ENCODE results near the gene EIF2A.
"Not testable (repeated sequence)": the region's sequence is repeated elsewhere in the genome, so short reads cannot be mapped to it uniquely, and the experiment has no call there.

Gene EIF2A

DNA sequence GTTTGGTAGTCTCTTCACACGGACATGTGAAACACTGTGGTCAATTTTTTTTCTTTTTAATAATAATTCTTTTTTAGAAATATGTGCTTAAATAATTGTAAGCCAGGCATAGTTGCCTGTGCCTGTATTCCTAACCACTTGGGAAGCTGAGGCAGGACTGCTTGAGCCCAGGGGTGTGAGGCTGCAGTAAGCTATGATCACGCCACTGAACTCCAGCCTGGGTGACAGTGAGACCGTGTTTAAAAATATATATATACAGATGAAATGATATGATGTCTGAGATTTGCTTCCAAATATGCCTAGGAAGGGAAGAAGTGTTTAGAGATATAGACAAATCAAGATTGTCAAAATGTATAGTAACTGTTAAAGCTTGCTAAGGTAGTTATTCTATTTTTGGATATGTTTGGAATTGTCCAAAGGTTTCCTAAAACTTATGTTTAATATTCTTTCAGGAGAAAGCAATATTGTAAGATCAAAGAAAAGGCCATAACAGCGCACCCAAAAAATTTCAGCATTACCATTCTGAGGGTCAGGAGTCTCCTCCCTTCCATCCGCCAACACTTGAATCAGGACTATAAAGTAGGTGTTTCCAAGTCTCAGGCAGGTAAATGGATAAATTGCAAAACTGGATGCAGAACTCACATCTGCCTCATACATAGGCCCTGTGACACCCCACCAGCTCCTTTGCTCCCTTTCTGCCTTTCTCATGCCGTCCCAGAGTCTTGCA is 56.0 kb downstream of the EIF2A start:
- no peak for DNase-seq (ENCODE audit: low spot score)

DNA sequence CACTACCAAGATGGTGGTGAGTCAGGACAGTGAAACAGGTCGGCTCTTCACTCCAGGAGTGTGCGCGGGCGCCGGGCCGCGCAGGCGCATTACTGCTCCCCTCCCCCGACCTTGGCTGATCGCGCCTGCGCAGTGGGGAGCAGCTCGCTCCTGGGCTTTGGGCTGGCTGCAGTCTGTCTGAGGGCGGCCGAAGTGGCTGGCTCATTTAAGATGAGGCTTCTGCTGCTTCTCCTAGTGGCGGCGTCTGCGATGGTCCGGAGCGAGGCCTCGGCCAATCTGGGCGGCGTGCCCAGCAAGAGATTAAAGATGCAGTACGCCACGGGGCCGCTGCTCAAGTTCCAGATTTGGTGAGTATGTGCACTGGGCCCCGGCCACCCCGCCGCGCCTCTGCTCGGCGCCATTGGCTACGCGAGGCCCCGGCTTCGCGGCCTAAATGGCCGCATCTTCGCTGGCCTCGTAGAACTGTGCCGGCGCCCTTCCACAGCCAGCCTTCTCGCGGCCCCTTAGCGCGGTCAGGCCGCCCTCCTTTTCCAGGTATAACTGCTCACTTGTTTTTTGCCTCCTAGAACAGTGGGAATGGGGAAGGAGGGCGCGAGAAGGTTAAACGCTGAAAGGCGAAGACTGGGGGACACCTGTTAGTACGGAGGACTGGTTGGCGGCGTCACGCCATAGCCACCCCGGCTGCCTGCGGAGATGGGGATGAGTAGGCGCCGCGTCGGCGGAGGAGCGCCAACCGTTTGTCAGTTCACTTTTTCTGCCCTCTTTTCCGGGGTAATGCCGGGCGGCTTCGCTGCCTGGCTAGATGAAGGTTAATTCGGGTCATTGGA is 56.8 kb downstream of the EIF2A start, which contains the start of gene SELENOT:
Gene SELENOT (plus strand): TSS at position 169 of the 827 bp plus-strand sequence. CDS start 42 bp downstream, at position 211.
- DNase-seq (ENCODE audit: low spot score): peak; percentile 97

- DNase-seq (ENCODE audit: low spot score): no peak
These were observed 57.4 kb downstream of the EIF2A start for GRCh38 chr3:150603980-150604319.

DNA sequence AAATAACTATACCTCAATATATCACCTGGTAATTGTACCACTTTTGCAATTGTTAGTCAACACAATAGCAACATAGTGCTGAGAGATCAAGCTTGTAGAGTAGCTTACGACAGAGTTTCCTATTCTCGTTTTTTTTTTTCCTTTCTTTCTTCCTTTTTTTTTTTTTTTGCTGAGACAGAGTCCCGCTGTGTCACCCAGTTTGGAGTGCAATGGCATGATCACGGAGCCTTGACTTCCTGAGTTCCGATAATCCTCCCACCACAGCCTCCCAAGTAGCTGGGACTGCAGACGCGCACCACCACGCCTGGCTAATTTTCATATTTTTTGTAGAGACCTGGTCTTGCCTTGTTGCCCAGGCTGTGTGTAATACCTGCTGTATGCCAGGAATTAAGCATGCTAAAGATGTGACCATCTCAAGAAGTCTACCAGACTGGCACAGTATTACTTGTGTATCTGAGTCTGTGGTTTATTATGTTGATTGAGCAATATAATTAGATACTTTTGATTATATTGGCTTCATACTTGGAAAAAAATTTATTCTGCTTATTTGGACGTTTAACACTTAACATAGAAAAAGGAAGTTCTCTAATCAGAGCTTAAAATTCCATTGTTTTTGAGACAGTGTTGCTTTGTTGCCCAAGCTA is 59.5 kb downstream of the EIF2A start:
- DNase-seq (ENCODE audit: low spot score): no peak

DNA sequence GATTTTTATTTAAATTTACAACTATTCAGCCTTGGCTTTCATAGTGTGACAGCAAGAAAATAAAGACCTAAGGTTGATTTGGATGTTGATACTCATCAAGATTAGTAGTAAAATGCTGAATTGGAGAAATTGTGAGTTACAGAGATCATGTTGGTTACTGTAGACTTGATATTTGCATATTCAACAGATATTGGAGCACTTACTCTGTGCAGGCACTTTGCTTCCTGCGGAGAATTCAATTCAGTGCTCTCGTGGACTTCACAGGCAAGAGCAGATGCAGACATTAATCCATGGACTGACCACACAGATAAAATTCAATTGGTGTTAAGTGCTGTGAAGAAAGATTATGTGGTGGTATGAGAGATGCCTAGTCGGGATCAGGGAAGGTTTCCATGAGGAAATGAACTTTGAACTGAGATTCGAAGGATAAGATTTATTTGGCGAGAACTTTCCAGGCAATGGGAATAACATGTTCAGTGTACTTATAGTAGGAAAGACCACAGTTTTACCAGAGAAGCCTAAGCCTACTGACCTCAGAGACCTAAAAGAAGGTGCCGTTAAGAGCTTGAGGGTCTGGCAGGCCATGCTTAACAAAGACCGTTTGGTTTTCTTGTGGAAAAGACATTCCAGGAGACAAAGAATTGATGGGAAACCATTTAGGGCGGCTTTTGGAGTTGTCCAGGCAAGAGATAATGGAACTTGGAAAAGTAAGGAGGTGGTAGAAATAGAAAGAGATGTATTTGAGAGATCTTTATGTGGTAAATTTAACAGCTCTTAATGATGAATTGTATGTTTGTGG is 60.9 kb downstream of the EIF2A start:
- DNase-seq (ENCODE audit: low spot score): no peak

DNA sequence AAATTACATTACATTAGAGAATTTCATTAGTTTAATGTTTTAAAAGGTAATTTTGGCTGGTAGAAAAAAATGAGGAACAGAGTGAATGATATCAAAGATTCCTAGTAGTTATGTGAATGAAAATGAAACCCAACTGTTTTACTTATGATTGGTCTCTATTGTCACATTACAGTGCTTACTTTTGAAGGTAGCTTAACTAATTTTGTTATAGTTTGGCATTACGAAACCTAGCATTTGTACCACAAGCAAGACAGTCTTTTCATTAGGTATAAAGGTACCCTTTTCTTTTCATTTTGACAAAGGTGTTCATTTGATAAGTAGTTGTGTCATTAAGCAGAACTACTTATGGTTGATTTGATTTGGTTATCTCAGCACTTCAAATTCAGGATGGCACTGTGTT is 63.4 kb downstream of the EIF2A start:
- no peak for DNase-seq (ENCODE audit: low spot score)

DNA sequence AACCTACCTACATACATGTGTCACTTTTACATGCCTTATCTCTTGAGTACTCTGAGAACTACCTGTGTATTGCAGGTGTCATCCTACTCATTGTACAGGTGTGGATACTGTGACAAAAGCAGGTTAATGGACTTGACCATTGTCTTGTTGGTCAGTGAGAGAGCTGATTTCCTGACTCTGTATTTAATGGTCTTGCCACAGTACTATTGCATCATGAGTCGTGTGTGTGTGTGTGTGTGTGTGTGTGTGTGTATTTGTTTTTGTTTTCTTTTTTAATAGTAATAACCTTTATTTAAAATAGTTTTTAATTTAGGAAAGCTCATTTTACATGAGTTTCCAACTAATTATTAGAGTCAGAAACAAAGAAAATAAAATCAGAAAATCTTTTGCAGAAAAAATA is 64.2 kb downstream of the EIF2A start:
- no peak for DNase-seq (ENCODE audit: low spot score)

DNA sequence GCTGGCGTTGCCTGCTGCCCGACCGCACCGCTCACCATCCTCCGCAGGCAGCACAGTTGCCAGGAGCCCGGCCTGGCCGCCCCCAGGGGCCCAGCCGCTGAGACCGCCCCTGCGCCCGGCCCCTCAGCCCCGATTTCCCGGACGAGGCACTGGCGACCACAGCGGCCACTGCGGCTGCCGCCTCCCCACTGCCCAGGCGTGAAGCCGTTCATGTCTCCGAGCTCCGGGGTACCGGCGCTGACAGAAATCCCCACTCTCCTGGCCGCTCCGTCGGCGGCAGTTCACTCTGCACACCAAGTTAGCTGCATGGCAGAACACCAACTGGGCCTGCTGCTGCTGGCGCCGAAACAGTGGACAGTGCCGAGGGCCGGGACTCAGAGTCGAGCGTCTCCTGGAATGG is 65.1 kb downstream of the EIF2A start:
- no peak for DNase-seq (ENCODE audit: low spot score)

- DNase-seq (ENCODE audit: low spot score): no peak
These were observed 65.9 kb downstream of the EIF2A start for GRCh38 chr3:150612494-150612893.

- no peak for DNase-seq (ENCODE audit: low spot score)
These were observed 66.4 kb downstream of the EIF2A start for GRCh38 chr3:150613034-150613433.

DNA sequence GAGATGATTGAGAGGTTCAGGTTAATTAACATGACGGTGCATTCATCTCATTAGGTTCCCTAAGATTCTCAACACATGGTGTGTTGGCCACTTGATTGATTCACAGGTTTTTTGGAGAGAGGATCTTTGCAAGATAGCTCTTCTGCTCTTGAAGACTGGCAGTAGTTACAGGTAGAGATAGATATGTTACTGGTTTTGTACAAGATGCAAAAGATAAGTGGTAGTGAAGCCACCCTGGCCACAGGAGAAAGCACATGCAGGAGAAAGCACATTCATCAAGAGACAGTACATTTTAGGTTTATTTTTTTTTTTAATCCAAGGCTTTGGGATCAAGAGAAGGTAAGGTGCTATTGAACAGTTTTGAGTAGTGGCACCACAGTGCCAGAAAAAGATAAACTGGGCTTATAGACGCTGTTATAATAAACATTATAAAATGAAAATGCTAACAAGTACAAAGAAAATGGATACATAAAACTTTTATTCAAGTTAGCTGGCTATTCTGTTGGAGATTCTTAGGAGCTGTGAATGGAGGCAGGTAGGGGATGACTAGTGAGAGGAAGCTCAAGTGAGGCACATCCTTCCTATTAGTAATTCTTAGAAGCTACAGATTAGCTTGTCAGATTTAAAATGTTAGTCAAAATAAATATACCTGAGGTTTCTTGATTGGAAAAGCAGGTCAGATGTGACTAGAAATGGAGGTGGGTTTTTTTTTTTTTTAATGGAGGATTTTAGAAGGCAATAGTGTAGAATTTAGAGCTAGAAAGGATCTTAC is 67.3 kb downstream of the EIF2A start:
- no peak for DNase-seq (ENCODE audit: low spot score)

DNA sequence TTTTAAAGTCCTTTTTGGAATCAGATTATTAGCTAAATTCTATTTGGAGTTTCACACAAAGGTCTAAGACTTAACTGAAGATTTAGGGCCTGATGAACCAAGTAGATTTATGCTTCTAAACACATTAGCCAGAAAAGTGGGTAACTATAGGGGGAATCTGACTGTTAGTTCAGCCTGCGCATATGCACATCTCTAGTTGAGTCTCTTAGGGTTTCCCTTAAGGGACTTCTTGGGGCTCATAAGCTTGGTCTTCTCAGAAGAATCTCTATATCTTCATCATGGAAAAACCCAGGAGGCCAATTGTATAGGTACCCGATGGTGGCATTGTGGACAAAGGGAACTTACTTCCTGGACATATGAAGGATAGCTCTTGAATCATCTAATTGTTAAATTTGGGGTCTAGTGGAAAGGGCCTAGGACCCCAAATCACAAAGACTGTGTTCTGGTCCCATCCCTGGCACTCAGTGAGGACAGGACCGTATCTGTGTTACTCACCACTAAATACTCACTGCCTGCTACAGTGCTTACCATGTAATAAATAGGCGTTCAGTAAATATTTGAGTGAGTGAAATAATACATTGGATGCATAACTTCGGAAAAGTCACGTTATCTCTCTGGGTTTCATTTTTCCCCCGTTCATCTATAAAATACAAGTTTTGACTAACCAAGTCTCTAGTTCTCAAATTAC is 73.6 kb downstream of the EIF2A start:
- no peak for DNase-seq (ENCODE audit: low spot score)

GRCh38 chr3:150622955-150623354 is 76.4 kb downstream of the EIF2A start:
- DNase-seq (ENCODE audit: low spot score): not testable (repeated sequence)

DNA sequence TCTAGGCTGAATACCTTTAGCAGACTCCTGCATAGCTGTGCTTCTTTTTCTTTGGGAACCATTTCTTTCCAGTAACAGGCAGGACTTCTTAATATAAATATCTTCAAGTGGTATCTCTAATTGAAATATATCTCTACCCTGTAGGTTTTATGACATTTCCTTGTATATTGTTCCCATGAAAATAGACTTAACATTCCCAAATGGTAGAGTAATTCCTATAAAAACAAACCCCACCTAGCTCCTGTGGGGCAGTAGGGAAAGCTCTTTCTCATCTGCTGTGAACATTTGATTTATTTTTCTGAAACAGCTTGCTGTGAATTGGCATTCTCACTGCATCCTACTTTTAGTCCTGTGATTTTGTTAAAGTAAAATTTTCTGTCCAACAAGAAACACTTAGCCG is 77.4 kb downstream of the EIF2A start:
- DNase-seq (ENCODE audit: low spot score): no peak

- DNase-seq (ENCODE audit: low spot score): no peak
These were observed 79.8 kb downstream of the EIF2A start for GRCh38 chr3:150626148-150626930.

- no peak for DNase-seq (ENCODE audit: low spot score)
These were observed 81.0 kb downstream of the EIF2A start for GRCh38 chr3:150627557-150627956.

- DNase-seq (ENCODE audit: low spot score): no peak
These were observed 85.1 kb downstream of the EIF2A start for GRCh38 chr3:150631515-150632221.

GRCh38 chr3:150635076-150635475 is 88.5 kb downstream of the EIF2A start:
- no peak for DNase-seq (ENCODE audit: low spot score)

DNA sequence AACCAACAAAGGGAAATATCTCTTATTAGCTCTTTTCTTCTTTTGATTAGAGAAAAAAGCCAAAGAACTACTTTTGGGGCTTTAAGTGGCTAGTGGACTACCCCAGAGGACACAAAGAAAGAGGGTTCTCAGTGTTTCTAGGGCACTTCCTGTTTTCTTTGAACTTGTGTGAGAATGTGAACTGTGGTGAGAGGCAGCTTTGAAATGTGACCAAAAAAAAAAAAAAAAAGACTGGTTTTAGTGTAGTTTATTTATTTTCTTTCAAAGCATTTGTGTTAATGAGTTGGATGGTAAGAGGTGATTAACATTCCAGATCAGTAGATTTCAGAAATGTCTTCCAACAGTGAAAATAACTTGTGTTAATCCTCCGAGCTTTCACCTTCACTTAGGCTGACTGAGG is 88.9 kb downstream of the EIF2A start:
- DNase-seq (ENCODE audit: low spot score): no peak

All from left forelimb (tissue), 1 donor.